K562 (cell line): ENCODE data around the gene PLIN5. TPM values are rescaled to one million over a fixed set of nuclear protein-coding genes. Genes with fewer than 3 reads are reported as not detected.

Experiments
- CBX3 ChIP-seq, 2 experiments: IDR thresholded peaks; 1 replicate in 1 of 2; 2 replicates in 1 of 2; pipeline ENCODE4 v1.6.1; 2012; ENCODE audit warnings: inconsistent platforms in 2 of 2, low read length in 2 of 2, borderline replicate concordance in 1 of 2, control low read depth in 1 of 2
- CTBP1 ChIP-seq: fragments of 450-650 bp; IDR thresholded peaks from 2 replicates; pipeline ENCODE4 v1.6.1; 2016; ENCODE audit warnings: borderline replicate concordance
- DNMT1 ChIP-seq: fragments of 450-650 bp; IDR thresholded peaks from 2 replicates; pipeline ENCODE4 v1.6.1; 2016; ENCODE audit warnings: antibody characterized with exemption, mild to moderate bottlenecking
- HDAC2 ChIP-seq: fragments of 450-650 bp; IDR thresholded peaks from 2 replicates; pipeline ENCODE4 v1.6.1; 2016; ENCODE audit warnings: mild to moderate bottlenecking
- HDGF ChIP-seq: fragments of 450-650 bp; IDR thresholded peaks from 2 replicates; pipeline ENCODE4 v1.6.1; 2016
- KDM1A ChIP-seq, 2 experiments: fragments of 450-650 bp; IDR thresholded peaks; 2 replicates each; pipeline ENCODE4 v1.6.1; 2016; ENCODE audit warnings: mild to moderate bottlenecking in 2 of 2
- LARP7 ChIP-seq: fragments of 450-650 bp; IDR thresholded peaks from 2 replicates; pipeline ENCODE4 v1.6.1; 2016
- RBM25 ChIP-seq: fragments of 200-400 bp; formaldehyde crosslinking; IDR thresholded peaks from 2 replicates; pipeline ENCODE4 v1.6.1; 2018; ENCODE audit warnings: low read length, low read depth, moderate library complexity; ENCODE audit not compliant: severe bottlenecking
- RCOR1 ChIP-seq, 2 experiments: IDR thresholded peaks; 2 replicates each; pipeline ENCODE4 v1.6.1; 2012; ENCODE audit warnings: low read depth in 2 of 2, low read length in 2 of 2, borderline replicate concordance in 1 of 2, improper control_type of control experiment in 1 of 2
- ZBED1 ChIP-seq: IDR thresholded peaks from 2 replicates; pipeline ENCODE4 v1.6.1; 2014
- ZC3H8 ChIP-seq: fragments of 450-650 bp; IDR thresholded peaks from 2 replicates; pipeline ENCODE4 v1.6.1; 2017
- polyA plus RNA-seq, 8 experiments: library from polyadenylated mRNA; depleted of rRNA in 4 of 8; stranded (reverse) in 5 of 8; unstranded in 3 of 8; fragments of >200 nt; fragmentation: Nextera tagmentation in 2 of 8; fragmentation: Illumina TruSeq in 1 of 8; extraction: Ambion mirVana in 2 of 8; extraction: Trizol in 1 of 8; gene quantifications; 2 replicates each; pipeline versions ENCODE4 v1.2.1 to v1.2.3, GENCODE V29; 2011 to 2014; ENCODE audit warnings: inconsistent platforms in 1 of 8, missing spikeins in 1 of 8
- total RNA-seq, 7 experiments: library from RNA; depleted of rRNA in 6 of 7; stranded (reverse); fragments of >200 nt in 6 of 7; fragmentation: Illumina TruSeq in 2 of 7; extraction: Trizol in 2 of 7; gene quantifications; 2 replicates each; pipeline versions ENCODE4 v1.2.1 to v1.2.3, GENCODE V29; 2011 to 2021; ENCODE audit warnings: low replicate concordance in 1 of 7
- TF ChIP-seq, protein P1 (sequence below): fragments of 200-800 bp; sonication (Bioruptor generic); IDR thresholded peaks from 2 replicates; pipeline ENCODE4 v1.6.1; 2017; ENCODE audit warnings: missing genetic modification characterization, missing compliant biosample characterization
- TF ChIP-seq, protein P2 (sequence below), 2 experiments: fragments of 450-650 bp; IDR thresholded peaks; 2 replicates each; pipeline ENCODE4 v1.6.1; 2018; ENCODE audit warnings: mild to moderate bottlenecking in 2 of 2, low read depth in 1 of 2; ENCODE audit not compliant: partially characterized antibody in 2 of 2
- TF ChIP-seq, protein P3 (sequence below), 2 experiments: fragments of 450-650 bp; IDR thresholded peaks; 2 replicates each; pipeline ENCODE4 v1.6.1; 2016
- TF ChIP-seq, protein P4 (sequence below): fragments of 200-800 bp; sonication (Bioruptor generic); IDR thresholded peaks from 2 replicates; pipeline ENCODE4 v1.6.1; 2016; ENCODE audit warnings: missing genetic modification characterization, missing compliant biosample characterization

Gene PLIN5
- total and polyA plus RNA-seq, 9 of the 15 experiments (the other 6 are each of a cell fraction or from before 2014, with no cell fraction given), result 0.04 to 1.3 (median 0.50) TPM

- peak; percentile 71 for TF ChIP-seq RBM25
- TF ChIP-seq, protein P1, sequence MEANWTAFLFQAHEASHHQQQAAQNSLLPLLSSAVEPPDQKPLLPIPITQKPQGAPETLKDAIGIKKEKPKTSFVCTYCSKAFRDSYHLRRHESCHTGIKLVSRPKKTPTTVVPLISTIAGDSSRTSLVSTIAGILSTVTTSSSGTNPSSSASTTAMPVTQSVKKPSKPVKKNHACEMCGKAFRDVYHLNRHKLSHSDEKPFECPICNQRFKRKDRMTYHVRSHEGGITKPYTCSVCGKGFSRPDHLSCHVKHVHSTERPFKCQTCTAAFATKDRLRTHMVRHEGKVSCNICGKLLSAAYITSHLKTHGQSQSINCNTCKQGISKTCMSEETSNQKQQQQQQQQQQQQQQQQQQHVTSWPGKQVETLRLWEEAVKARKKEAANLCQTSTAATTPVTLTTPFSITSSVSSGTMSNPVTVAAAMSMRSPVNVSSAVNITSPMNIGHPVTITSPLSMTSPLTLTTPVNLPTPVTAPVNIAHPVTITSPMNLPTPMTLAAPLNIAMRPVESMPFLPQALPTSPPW (CRISPR knock-in tag), result peak; percentile 27; the same call in 1 of the 2 replicates
- TF ChIP-seq DNMT1, result no peak
- TF ChIP-seq, protein P2, sequence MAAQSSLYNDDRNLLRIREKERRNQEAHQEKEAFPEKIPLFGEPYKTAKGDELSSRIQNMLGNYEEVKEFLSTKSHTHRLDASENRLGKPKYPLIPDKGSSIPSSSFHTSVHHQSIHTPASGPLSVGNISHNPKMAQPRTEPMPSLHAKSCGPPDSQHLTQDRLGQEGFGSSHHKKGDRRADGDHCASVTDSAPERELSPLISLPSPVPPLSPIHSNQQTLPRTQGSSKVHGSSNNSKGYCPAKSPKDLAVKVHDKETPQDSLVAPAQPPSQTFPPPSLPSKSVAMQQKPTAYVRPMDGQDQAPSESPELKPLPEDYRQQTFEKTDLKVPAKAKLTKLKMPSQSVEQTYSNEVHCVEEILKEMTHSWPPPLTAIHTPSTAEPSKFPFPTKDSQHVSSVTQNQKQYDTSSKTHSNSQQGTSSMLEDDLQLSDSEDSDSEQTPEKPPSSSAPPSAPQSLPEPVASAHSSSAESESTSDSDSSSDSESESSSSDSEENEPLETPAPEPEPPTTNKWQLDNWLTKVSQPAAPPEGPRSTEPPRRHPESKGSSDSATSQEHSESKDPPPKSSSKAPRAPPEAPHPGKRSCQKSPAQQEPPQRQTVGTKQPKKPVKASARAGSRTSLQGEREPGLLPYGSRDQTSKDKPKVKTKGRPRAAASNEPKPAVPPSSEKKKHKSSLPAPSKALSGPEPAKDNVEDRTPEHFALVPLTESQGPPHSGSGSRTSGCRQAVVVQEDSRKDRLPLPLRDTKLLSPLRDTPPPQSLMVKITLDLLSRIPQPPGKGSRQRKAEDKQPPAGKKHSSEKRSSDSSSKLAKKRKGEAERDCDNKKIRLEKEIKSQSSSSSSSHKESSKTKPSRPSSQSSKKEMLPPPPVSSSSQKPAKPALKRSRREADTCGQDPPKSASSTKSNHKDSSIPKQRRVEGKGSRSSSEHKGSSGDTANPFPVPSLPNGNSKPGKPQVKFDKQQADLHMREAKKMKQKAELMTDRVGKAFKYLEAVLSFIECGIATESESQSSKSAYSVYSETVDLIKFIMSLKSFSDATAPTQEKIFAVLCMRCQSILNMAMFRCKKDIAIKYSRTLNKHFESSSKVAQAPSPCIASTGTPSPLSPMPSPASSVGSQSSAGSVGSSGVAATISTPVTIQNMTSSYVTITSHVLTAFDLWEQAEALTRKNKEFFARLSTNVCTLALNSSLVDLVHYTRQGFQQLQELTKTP (IDR thresholded peaks at IDR 0.05; ENCODE audit: low read depth in 1 of 2, partially characterized antibody in 2 of 2), result peak in 1 of 2 experiments; percentile 35
- TF ChIP-seq HDAC2, result peak; percentile 92
- TF ChIP-seq CBX3 (IDR thresholded peaks at IDR 0.05; ENCODE audit: borderline replicate concordance in 1 of 2, low read length in 2 of 2), result peak in 1 of 2 experiments; percentile 62; a peak in 1 of 3 replicates
- peak; percentile 42 to 89; a peak in 3 of 4 replicates for TF ChIP-seq RCOR1 (IDR thresholded peaks at IDR 0.05; ENCODE audit: borderline replicate concordance in 1 of 2, low read depth in 2 of 2, low read length in 2 of 2)
- TF ChIP-seq, protein P3, sequence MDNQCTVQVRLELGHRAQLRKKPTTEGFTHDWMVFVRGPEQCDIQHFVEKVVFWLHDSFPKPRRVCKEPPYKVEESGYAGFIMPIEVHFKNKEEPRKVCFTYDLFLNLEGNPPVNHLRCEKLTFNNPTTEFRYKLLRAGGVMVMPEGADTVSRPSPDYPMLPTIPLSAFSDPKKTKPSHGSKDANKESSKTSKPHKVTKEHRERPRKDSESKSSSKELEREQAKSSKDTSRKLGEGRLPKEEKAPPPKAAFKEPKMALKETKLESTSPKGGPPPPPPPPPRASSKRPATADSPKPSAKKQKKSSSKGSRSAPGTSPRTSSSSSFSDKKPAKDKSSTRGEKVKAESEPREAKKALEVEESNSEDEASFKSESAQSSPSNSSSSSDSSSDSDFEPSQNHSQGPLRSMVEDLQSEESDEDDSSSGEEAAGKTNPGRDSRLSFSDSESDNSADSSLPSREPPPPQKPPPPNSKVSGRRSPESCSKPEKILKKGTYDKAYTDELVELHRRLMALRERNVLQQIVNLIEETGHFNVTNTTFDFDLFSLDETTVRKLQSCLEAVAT (IDR thresholded peaks at IDR 0.05), result 0 out of 4 replicates have a peak, but pooled peaks of 1 of the 2 experiments have one; percentile 25
- TF ChIP-seq ZC3H8, result 0 out of 2 replicates have a peak, but pooled peaks have one; percentile 9
- peak; percentile 86 to 95 for TF ChIP-seq KDM1A (IDR thresholded peaks at IDR 0.05)
- TF ChIP-seq ZBED1, result no peak
- 0 out of 2 replicates have a peak, but pooled peaks have one; percentile 23 for TF ChIP-seq HDGF
- TF ChIP-seq LARP7, result 0 out of 2 replicates have a peak, but pooled peaks have one; percentile 51
- TF ChIP-seq, protein P4, sequence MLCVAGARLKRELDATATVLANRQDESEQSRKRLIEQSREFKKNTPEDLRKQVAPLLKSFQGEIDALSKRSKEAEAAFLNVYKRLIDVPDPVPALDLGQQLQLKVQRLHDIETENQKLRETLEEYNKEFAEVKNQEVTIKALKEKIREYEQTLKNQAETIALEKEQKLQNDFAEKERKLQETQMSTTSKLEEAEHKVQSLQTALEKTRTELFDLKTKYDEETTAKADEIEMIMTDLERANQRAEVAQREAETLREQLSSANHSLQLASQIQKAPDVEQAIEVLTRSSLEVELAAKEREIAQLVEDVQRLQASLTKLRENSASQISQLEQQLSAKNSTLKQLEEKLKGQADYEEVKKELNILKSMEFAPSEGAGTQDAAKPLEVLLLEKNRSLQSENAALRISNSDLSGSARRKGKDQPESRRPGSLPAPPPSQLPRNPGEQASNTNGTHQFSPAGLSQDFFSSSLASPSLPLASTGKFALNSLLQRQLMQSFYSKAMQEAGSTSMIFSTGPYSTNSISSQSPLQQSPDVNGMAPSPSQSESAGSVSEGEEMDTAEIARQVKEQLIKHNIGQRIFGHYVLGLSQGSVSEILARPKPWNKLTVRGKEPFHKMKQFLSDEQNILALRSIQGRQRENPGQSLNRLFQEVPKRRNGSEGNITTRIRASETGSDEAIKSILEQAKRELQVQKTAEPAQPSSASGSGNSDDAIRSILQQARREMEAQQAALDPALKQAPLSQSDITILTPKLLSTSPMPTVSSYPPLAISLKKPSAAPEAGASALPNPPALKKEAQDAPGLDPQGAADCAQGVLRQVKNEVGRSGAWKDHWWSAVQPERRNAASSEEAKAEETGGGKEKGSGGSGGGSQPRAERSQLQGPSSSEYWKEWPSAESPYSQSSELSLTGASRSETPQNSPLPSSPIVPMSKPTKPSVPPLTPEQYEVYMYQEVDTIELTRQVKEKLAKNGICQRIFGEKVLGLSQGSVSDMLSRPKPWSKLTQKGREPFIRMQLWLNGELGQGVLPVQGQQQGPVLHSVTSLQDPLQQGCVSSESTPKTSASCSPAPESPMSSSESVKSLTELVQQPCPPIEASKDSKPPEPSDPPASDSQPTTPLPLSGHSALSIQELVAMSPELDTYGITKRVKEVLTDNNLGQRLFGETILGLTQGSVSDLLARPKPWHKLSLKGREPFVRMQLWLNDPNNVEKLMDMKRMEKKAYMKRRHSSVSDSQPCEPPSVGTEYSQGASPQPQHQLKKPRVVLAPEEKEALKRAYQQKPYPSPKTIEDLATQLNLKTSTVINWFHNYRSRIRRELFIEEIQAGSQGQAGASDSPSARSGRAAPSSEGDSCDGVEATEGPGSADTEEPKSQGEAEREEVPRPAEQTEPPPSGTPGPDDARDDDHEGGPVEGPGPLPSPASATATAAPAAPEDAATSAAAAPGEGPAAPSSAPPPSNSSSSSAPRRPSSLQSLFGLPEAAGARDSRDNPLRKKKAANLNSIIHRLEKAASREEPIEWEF (CRISPR knock-in tag), result no peak
- TF ChIP-seq CTBP1, result peak; percentile 60
These were observed 22.3 kb upstream of the PLIN5 start (continued) for GRCh38 chr19:4557144-4557970.
